MCF 10A (cell line): ENCODE measurements around the gene DMXL1. TPM values are rescaled to one million over a fixed set of nuclear protein-coding genes. Genes with fewer than 3 reads are reported as not detected.

Experiments
- BruUV-seq: library from RNA; stranded (reverse); fragments of 400-500 nt; replicated peaks from 2 replicates; lab custom pipeline; 2021; lab: Mats Ljungman, UMichigan
- CTCF ChIA-PET: fragments of 300-600 bp; sonication (Branson Sonifier 250); formaldehyde crosslinking; extraction: SDS; loops from one replicate; lab custom pipeline; 2021; ENCODE audit warnings: antibody characterized with exemption, inconsistent platforms; lab: Yijun Ruan, JAX
- POLR2A ChIA-PET: fragments of 300-600, 350-650 bp; sonication (Branson Sonifier 250); formaldehyde crosslinking; extraction: SDS; loops from one replicate; lab custom pipeline; 2020; ENCODE audit warnings: antibody characterized with exemption, inconsistent platforms; lab: Yijun Ruan, JAX
- DNase-seq: peaks from one replicate; pipeline ENCODE4 v3.0.0-alpha.2; 2018; ENCODE audit not compliant: unreplicated experiment
- H3K27ac Mint-ChIP-seq: one replicate; pipeline ENCODE4 v1.8.0; 2022; ENCODE audit warnings: mild to moderate bottlenecking, low read depth, mixed read lengths; ENCODE audit not compliant: unreplicated experiment
- H3K27me3 Mint-ChIP-seq: one replicate; pipeline ENCODE4 v1.8.0; 2022; ENCODE audit warnings: mixed read lengths; ENCODE audit not compliant: insufficient read depth, unreplicated experiment
- H3K36me3 Mint-ChIP-seq: one replicate; pipeline ENCODE4 v1.8.0; 2022; ENCODE audit warnings: mild to moderate bottlenecking, moderate library complexity, mixed read lengths; ENCODE audit not compliant: insufficient read depth, unreplicated experiment
- H3K4me1 Mint-ChIP-seq: one replicate; pipeline ENCODE4 v1.8.0; 2022; ENCODE audit warnings: mixed read lengths; ENCODE audit not compliant: insufficient read depth, unreplicated experiment
- H3K4me3 Mint-ChIP-seq: one replicate; pipeline ENCODE4 v1.8.0; 2022; ENCODE audit warnings: mild to moderate bottlenecking, moderate library complexity, mixed read lengths; ENCODE audit not compliant: unreplicated experiment
- H3K9me3 Mint-ChIP-seq: one replicate; pipeline ENCODE4 v1.8.0; 2022; ENCODE audit warnings: mixed read lengths; ENCODE audit not compliant: unreplicated experiment
- intact Hi-C: fragments of 100-400 bp; cut with micrococcal nuclease; formaldehyde crosslinking; loops from 2 replicates; pipeline ENCODE4 v1.14.1; 2022
- total RNA-seq: library from RNA; stranded (reverse); gene quantifications from 2 replicates; pipeline ENCODE4 v1.2.3, GENCODE V29; 2022
- TF ChIP-seq, protein P1 (sequence below): fragments of 200-600 bp; IDR thresholded peaks from one replicate; pipeline ENCODE4 v1.8.0; 2022; ENCODE audit warnings: antibody characterized with exemption, mild to moderate bottlenecking; ENCODE audit not compliant: unreplicated experiment

The DMXL1 gene
- total RNA-seq, 1 experiment from 2014 or later = 45.1 TPM

DNA sequence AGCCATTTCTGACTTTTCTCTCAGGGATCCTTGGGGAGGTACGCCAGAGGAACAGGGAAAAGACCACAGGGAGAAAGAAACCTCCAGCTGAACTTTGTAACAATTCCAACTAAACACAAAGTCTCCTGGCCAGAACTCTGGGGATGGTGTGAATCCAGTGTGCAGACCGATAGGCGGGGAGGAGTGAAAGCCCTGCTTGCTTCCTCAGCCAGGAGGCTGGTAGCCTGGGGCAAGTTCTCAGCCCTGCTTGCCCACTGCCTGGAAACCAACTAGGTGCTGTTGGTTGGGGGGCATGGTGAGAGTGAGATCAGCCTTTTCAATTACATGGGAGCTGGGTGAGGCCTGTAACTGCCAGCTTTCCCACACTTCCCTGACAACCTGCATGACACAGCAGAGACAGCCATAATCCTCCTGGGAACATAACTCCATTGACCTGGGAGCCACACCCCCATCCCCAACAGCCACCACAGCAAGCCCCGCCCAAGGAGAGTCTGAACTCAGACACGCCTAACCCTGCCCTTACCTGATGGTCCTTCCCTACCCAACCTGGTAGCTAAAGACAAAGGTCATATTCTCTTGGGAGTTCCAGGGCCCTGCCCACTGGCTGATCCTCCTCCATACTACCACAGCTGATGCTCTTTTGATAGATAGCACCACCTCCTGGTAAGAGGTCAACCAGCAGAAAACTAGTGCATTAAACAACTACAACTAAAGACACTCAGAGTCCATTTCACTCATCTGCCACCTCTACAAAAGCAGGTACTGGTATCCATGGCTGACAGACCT is 184.9 kb downstream of the DMXL1 start:
- no TSS peak for BruUV-seq
- Mint-ChIP-seq H3K36me3 (peaks cover 46% of the 10 kb centered on the region), H3K4me3 (no peak overlapping the region), H3K27ac (no peak overlapping the region), H3K27me3 (no peaks in the 10 kb centered on the region), H3K9me3 (peaks cover 29% of the 10 kb centered on the region), H3K4me1 (no peaks in the 10 kb centered on the region)
- TF ChIP-seq, protein P1, sequence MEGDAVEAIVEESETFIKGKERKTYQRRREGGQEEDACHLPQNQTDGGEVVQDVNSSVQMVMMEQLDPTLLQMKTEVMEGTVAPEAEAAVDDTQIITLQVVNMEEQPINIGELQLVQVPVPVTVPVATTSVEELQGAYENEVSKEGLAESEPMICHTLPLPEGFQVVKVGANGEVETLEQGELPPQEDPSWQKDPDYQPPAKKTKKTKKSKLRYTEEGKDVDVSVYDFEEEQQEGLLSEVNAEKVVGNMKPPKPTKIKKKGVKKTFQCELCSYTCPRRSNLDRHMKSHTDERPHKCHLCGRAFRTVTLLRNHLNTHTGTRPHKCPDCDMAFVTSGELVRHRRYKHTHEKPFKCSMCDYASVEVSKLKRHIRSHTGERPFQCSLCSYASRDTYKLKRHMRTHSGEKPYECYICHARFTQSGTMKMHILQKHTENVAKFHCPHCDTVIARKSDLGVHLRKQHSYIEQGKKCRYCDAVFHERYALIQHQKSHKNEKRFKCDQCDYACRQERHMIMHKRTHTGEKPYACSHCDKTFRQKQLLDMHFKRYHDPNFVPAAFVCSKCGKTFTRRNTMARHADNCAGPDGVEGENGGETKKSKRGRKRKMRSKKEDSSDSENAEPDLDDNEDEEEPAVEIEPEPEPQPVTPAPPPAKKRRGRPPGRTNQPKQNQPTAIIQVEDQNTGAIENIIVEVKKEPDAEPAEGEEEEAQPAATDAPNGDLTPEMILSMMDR = peak; percentile 12
- POLR2A ChIA-PET = interaction anchor here (0.8 to 1.9 kb wide), 4 partner anchors 9 to 155 kb away, joined by 4 to 6 read pairs (median 5); no protein-coding TSS in a partner anchor
- DNase-seq = peak; percentile 50
- CTCF ChIA-PET = interaction anchor here (0.6 to 4.9 kb wide), 7 partner anchors 8 to 941 kb away, joined by 3 to 24 read pairs (median 5); no protein-coding TSS in a partner anchor
- intact Hi-C loops = no loop called here

DNA sequence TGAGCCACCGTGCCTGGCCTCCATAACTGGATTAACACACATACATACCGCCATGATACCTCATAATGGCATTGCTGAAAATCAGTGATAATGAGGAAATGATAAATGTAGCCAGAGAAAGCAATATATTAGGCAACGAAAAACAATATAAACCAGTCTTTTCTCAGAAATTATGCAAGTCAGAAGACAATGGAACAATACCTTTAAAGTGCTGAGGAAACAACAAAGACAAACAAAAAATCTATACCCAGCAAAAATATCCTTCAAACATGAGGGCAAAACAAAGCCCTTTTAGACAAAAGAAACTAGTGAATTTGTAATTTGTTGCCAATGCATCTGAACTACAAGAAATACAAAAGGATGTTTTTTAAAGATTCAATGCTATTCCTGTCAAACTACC is 186.7 kb downstream of the DMXL1 start:
- POLR2A ChIA-PET = interaction anchor here (0.7 to 1.9 kb wide), 3 partner anchors 10 to 85 kb away, joined by 3 to 6 read pairs (median 3); no protein-coding TSS in a partner anchor
- intact Hi-C loops = no loop called here
- no TSS peak for BruUV-seq
- Mint-ChIP-seq H3K4me3 (no peak overlapping the region), H3K36me3 (peaks cover 31% of the 10 kb centered on the region), H3K4me1 (no peaks in the 10 kb centered on the region), H3K27me3 (no peaks in the 10 kb centered on the region), H3K27ac (no peak overlapping the region), H3K9me3 (peaks cover 36% of the 10 kb centered on the region)
- TF ChIP-seq, protein P1 = no peak
- CTCF ChIA-PET = interaction anchor here (0.6 to 4.9 kb wide), 6 partner anchors 10 to 270 kb away, joined by 3 to 24 read pairs (median 4); partner anchors contain the start of gene DTWD2
- no peak for DNase-seq

DNA sequence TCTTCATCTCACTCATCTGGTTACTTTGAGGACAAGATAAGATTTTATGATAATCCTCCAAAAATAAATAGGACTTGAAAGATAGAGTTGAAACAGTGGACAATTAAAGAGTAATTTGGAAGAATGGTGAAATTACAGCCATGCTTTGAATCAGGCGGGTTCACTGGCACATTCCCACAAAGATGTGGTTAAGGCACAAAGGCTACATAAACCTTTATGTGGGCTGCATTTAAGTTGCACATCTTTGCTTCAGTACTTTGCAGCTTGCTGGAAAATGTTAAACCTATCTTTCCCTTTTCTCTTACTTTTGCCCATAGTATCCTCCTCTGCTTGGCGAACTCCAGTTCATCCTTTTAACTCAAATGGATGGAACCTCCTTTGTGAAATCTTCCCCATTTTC is 192.8 kb downstream of the DMXL1 start:
- TF ChIP-seq, protein P1 = no peak
- peaks cover 8% of the 10 kb centered on the region for H3K4me1 Mint-ChIP-seq
- peaks cover 17% of the 10 kb centered on the region for H3K9me3 Mint-ChIP-seq
- peaks cover 7% of the 10 kb centered on the region for H3K36me3 Mint-ChIP-seq
- BruUV-seq = no TSS peak
- no peak overlapping the region for H3K4me3 Mint-ChIP-seq
- CTCF ChIA-PET = interaction anchor here (0.9 kb wide), 1 partner anchor 25 kb away, joined by 3 read pairs; no protein-coding TSS in a partner anchor
- no peak overlapping the region for H3K27ac Mint-ChIP-seq
- intact Hi-C loops = loop anchor here (10.0 kb wide), 1 partner anchor 239 kb away; no protein-coding TSS in a partner anchor
- DNase-seq = no peak
- H3K27me3 Mint-ChIP-seq = no peaks in the 10 kb centered on the region
- POLR2A ChIA-PET = interaction anchor here (0.7 kb wide), 1 partner anchor 220 kb away, joined by 3 read pairs; no protein-coding TSS in a partner anchor

DNA sequence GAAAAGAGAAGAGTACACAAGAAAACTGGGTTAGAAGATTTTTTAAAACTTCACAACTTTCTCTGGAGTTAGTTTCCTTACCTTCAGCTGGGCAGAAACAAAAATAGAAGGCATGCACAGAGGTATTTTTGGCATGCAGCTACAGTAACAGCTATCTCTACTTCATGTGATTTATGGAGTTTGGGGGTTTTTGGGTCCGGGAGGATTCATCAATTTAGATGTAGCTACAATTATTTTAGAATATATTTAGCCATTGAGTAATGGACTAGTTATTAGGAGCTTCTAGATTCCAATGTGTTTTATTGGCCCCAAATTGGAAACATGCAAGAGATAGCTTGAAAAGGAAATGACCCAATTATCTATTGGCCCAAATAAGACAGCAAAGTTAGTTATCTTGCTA is 193.3 kb downstream of the DMXL1 start:
- Mint-ChIP-seq H3K27me3 (no peaks in the 10 kb centered on the region), H3K4me1 (peaks cover 8% of the 10 kb centered on the region), H3K27ac (no peak overlapping the region), H3K36me3 (peaks cover 7% of the 10 kb centered on the region), H3K4me3 (no peak overlapping the region), H3K9me3 (peaks cover 12% of the 10 kb centered on the region)
- TF ChIP-seq, protein P1 = no peak
- no peak for DNase-seq
- ChIA-PET CTCF (interaction anchor here (0.9 kb wide), 2 partner anchors 12 to 25 kb away, joined by 3 read pairs; no protein-coding TSS in a partner anchor), POLR2A (interaction anchor here (0.6 to 0.7 kb wide), 4 partner anchors 9 to 220 kb away, joined by 3 read pairs; no protein-coding TSS in a partner anchor)
- BruUV-seq = no TSS peak
- intact Hi-C loops = loop anchor here (10.0 kb wide), 1 partner anchor 239 kb away; no protein-coding TSS in a partner anchor
